Fibroblast of skin of abdomen (primary cell): Measurements from ENCODE around the gene DAB2. TPM values are rescaled to one million over a fixed set of nuclear protein-coding genes. Genes with fewer than 3 reads are reported as not detected.
A peak's percentile ranks its signal among the peaks of the same experiment; 100 is the strongest.

Experiments used
- DNase-seq: peaks from one replicate; pipeline ENCODE4 v3.0.0-alpha.2; 2013
- polyA plus RNA-seq, 2 experiments: library from polyadenylated mRNA; unstranded; fragments of 120-200 nt; gene quantifications; one replicate each; pipeline ENCODE4 v1.2.1, GENCODE V29; 2013; ENCODE audit not compliant: insufficient read length in 2 of 2

DAB2 gene
- 268 TPM for polyA plus RNA-seq (2013, experiment 1 of 2; ENCODE audit: insufficient read length)
- 256 TPM for polyA plus RNA-seq (2013, experiment 2 of 2; ENCODE audit: insufficient read length)

DNA sequence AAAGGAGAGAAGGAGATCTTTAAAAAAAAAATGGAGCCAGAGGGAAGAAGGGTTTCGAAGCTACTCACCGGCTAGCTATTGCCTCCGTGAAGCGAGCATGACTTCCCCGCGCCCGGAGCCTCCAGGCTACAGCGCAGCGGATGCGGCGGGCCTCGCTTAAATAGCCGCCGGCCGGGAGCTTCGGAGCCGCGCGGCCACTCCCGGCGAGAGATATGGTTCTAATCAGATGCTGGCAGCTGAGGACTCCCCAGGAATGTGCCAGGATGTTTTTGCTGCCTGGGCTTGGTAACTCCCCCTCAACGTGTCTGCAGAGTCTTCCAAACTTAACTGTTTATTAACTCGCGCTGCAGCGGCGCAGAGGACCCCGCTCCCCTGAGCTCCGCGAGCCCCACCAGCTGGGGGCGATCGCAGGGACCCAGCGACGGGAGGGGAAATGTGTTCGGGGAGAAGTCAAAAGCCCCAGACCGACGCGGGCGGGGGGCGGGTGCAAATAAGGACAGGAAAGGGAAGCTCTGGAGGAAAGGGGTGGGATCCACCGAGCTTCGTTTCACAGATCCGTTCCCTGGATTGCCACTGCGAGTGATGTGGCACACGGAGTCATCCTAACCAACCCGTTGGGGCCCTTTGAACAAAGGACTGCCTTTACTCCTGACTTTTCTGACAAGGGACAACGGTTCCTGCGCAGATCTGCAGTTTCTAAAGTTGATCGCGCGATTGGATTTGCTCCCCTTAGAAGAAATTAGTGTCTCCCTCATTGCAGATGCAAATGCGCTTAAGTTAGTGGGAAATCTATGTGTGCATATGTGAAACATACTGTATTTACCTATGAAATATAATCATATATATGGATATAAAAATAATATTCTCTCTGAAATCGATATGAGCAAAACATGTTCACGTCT is at the start of gene DAB2:
DAB2 (minus strand) TSS at position 245 of the 902 bp plus-strand sequence. CDS start 30,660 bp downstream, outside the sequence.
- peak; percentile 98 for DNase-seq

DNA sequence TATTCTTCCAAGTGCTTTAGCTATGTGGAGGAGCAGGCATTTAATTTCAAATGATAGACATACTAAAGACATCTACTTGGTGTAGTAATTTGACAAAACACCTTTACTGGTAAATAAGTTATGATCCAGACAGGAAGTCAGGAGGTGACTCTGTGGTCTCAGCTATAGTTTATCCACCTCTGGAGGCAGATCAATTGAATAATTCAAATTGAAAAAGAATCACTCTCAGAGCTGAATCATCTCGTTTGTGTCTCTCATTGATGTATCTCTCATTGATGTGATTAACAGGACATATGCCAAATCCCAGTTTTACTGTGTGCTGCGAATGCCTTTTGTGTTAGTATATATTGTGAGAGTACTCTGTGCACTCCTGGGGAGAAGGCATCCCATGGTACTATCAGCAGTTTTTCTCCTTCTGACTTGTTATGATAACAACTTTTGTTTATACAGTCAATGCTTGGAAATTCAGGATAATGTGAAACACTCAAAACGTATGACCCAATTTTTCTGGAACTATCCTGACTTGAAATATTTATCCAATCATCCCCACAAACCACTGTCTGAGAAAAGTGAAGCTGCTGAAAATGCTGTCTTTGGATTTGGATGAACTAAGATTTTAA is 48.5 kb upstream of the DAB2 start:
- peak; percentile 84 for DNase-seq

DNA sequence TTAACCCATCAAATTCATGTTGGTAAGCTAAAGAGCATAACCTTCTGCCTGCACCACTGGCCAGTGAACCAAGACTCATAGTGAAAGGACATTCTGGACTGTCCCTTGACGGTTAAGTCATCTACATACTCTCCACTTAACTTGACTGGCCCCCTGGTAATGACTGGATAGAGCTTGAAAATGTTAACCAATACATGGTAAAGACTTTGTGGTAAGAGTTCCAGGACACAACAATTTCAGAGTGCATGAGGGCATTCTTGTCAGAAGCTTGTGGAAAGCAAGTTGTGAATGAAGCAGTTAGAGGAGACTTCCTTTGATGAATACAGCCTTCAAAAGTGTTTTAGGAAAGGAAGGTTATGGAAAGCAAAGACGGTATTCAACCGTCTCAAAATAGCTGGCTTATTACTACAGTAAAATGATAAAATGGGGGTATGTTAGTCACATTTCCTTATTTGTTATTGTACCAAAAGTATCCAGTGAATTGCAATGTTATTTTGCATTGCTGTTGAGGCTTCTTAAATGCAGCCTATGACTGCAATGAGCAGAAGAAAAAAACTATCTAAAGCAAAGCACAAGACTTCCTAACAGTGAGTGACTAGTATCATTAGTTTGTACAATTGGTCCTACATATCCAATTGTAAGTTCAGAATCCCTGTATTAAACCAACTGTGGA is 47.2 kb upstream of the DAB2 start:
- DNase-seq: no peak

DNA sequence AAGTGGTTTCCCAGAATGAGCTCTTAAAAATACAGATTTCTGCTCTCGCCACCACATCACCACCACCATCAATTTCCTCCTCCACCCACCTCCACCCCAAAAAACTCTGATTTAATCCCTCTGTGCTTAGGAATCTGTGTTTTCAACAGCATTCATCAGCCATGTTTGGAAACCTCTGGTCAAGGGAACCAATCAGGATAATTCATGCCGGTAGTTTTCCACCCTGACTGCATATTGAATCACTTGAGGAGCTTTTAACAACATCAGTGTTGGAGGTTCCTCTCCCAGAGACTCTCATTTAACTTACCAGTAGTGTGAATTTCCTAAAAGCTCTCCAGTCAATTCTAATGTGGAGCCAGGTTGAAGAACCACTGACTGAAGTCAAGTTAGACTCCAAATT is 46.0 kb upstream of the DAB2 start:
- no peak for DNase-seq

DNA sequence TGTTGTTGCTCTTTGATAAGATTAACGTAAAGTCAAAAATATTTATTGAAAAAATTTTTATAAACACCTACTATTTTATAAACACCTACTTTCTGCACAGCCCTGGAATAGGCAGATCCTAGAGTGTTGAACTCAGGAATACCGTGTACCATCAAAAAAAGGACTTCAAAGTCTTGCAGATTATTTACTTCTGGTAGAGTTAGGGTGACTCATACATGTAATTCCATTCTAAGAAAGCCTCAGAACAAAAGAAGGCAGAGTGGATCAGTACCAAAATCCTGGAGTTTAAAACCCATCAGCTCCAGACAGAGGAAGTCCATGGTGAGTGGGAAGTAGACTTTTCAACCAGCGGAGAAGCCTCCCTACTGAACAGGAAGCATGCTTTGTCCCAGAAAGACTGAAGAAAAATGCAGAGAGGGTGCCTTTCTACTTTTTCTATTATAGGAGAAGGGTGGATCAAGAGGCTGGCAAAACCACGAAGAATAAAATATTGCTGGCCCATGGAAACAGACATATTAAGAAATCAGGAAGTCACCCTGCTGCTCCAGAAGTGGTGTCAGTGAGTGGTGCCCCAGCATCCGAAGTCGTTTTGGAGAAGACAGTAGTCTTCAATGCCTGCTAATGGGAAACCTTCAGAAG is 45.1 kb upstream of the DAB2 start:
- DNase-seq: no peak

DNA sequence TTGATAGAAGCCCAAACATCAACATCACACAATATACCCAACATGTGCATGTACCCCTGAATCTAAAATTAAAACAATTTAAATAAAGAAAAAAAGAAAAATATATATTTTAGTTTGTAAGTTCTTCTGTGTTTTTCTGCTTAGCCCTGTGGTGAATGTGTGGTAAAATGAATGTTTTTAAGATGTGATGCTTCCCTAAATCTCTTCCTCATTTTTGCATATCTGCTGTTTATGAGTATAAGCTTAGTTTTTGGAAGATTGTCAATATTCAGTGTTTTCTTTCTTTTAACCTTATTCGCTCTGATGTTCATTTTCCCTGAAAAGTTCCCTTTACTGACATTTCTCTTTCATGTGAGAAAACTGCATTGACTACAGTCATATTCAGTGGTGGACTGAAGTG is 44.4 kb upstream of the DAB2 start:
- DNase-seq: no peak

DNA sequence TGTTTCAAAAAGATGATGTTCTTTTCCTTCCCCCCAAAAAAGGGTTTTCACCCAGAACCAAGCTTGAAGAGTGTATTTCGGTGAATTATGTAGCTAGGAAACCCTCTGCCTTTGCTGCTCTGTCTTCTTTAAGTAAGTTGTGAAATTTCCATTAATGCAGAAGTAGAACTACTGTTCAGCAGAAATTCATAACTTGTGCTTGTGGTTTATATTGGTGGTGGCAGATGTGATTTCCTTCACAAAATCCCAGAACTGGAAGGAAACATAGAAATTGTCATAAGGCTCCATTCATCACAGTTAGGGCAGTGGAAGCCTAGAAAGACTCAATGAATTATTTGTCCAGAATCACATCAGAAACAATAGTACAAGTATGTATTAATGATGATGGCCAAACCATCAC is 42.1 kb upstream of the DAB2 start:
- DNase-seq: no peak

DNA sequence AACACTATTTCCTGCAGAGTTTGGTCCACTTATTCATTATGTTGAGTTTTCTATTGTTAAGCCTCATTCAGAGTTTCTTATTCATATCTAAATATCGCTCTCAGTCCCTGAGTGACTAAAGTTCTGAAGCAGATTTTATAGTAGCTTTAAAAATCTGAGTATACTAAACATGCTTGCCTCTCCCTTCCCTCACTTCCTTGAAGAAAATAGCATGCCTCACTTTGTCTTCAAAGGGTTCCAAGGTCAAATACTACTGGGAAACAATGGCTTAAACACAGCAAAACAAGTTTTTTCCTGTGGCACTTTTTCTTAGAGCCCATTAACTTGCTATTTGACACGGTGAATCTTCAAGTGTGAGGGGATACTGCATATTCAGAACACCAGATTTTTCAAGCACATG is 41.1 kb upstream of the DAB2 start:
- DNase-seq: no peak

DNA sequence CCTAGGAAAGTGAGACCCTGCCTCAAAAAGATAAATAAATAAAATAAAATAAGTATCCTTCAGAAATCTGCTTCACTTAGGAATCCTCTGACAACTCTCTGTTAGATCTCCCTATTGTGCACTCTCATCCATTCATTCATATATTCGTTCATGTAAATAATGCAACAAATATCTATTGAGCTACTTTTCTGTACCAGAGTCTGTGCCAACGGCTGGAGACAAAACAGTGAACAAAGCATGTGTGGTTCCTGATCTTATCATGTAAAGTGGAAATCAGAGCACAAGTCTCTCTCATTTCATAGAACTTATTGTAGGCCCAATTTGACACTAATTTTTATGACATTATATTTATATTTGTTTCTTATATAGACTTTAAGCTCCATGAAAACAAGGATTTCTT is 40.3 kb upstream of the DAB2 start:
- no peak for DNase-seq

DNA sequence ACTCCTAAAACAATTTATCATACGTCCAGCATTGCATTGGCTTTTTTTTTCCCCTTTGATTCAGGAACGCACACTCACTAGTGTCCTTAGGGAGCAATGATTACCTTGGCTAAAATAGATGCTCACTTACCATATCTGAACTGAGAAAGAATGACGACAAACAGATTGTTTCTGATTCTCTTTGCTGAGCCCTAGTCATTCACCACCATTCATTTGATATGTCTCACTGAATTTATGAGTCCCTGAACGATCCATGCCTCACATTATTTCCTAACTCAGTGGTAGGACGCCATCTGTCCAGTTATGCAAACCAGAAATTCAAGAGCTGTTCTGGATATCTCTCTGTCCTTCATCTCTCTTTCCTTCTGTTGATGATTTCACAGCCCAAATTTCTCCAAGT is 39.3 kb upstream of the DAB2 start:
- peak; percentile 76 for DNase-seq

DNA sequence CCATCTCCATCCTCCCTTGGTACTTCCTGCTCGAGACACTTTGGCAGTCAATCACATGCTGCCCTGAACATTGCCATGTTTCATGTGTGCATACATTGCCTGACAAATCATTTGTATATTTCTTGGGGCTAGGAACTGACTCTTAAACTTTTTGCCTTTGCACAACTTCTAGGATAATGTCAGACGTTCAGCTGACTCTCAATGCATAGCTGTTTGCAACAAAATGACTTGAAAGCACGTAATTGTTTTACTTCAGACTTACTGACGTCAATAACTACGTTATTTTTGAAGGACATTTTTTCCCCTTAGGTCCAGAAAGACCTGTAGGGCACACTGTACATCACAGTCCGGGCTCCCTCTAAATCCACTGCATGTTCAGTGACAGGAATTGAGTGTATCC is 37.4 kb upstream of the DAB2 start:
- no peak for DNase-seq

DNA sequence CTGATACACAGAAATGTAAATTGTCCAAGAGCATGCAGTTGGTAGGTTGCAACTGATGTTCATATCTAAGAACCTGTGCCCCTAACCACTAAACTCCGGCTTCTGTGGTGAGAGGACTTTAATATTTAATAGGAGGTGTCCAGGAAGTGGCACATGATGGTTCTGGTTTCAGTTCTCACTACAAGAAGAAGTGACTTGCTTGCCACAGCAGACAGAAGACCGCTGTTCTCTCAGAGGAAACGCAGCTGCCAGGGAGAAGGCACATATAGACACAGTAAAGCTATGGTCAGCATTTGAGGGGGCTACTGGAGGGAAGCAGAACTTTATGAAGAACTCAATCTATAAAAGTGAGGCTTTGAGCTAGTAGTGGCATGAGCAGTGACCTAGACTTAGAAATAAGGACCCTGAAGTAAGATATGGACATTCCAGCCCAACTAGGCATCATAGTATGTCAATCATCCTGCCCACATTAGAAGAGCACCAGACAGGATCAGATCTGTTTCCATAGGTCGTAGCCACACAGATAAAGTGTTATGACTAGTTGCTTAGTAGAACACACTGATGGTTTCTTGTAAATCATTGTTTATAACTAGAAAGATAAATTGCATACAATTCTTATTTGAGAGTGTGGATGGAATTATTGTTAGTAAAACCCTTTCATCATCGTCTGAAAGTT is 36.4 kb upstream of the DAB2 start:
- DNase-seq: no peak

DNA sequence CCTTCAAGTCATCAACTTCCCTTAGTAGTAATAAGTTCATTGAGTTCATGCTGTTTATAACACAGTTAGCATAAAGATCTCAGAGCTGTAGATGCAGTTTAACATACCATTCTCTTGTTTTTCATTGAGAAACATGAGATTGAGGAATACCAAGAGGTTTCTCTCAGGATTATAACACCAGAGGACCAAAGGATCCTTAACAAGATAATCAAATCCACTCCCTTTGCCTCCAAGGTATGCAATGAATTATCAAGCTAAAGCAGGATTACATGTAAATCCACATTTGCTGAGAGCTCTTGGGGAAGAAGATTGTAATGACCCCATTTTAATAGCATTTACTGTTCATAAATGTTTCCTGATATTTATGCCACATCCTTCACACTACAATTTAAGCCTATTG is 35.1 kb upstream of the DAB2 start:
- no peak for DNase-seq

DNA sequence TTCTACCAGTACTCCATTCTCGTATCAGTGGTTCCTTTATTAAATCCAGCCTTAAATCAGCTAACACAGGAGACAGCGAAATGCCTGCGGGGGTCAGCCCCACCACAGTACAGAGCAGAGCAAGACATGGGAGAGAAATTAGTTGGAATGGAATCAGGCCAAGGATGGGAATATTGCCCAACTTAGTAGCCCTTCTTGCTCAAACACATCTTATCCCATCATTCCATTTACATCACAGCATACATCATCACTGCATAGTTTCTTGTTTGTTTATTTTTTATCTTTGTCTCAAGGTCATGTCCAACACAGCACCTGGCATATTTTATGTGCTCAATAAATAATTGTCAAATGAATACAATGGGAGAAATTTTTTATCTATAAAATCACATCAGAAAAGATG is 34.3 kb upstream of the DAB2 start:
- peak; percentile 85 for DNase-seq

DNA sequence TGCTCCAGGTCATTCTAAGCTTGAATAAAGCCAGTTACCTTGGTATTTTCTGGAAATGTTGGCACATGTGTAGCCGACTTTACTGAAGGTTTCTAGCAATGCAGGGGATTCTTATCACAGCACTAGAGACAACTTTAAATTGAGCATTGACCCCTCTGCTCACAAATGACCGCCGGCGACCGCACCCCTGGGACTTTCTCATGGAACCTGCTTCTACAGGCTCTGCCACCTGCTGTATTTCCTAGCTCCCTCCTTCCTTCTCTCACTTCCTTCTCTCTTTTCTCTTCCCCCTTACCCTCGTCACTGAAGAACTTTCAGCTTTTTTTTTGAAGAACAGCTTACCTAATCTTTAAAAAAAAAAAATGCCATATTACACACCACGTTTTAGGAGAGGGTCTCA is 30.9 kb upstream of the DAB2 start:
- no peak for DNase-seq

DNA sequence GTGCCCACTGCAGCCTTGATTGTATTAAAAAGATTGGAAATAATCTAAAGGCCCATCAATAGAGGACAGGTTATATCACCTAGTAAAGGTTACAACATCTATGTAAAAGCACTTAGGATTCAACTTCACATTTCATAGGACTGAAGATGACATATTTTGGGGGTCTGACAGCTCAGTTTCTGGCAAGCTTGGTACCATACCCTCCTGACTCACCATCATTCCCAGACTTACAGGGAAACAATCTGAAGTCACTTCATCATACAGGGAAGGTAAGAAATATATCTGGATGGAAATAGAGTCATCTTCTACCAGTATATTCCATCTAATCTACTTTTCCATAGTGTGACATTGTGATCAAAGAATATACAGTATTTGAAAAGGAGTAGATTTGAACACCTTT is 28.8 kb upstream of the DAB2 start:
- DNase-seq: no peak

DNA sequence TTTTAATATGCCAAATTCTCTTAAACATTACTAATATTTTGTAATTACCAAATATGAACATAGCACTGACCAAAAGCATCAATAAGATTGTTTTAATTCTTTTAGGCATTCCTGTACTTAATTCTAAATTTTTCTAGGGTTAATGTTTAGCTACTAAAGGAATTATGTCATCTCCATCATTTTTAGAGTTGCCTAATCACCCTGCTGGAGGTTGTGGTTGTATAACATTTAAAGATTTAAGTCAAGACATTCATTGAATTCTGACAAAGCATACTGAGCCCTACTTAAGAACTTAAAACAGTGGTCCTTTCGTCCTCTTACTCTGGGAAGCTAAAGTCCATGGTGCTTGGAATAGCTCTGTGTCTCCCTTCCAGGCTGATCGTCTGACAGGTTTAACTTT is 28.1 kb upstream of the DAB2 start:
- peak; percentile 87 for DNase-seq

DNA sequence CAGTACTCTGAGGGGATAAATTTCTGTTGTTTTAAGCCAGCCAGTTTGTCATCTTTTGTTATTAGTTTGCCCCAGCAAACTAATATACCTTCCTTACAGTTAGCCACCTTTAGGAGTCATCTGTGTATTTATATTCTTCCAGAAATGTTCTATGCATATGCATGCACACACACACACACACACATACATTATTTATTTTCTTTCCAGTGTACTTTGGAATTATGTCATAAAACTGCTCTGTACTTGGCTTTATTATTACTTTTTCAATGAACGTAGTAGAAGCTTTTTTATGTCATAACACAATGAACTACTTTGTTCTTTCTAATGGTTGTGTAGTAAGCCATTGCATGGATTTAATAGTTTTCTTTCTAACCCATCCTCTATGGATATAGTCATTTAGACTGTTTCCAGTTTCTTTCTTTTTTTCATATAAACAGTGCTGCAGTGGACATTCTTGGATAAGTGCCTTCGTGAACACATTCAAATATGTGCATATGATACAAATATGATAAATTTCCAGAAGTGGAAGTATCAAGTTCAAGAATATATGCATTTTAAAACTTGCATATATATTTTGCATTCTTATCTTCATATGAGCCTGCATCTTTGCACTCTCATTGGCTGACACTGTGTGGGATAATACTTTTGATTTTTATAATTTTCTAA is 26.6 kb upstream of the DAB2 start:
- no peak for DNase-seq

DNA sequence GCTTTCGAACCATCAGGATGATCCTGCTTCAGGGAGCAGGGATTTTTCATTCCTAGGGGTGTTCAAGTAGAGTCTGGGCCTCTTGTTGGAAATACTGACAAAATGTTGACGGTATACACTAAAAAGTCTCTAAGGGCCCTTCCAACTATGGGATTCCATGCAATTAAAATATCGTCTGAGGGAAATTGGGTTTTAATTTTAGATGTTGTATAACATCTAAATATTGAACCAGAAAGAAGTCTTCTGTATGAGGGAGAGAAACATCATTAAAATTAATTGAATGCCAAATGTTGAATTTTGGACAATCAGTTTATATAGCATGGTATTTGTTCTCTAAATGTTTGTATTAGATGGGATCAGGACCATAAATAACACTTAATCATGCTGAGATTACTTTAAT is 25.7 kb upstream of the DAB2 start:
- DNase-seq: no peak

DNA sequence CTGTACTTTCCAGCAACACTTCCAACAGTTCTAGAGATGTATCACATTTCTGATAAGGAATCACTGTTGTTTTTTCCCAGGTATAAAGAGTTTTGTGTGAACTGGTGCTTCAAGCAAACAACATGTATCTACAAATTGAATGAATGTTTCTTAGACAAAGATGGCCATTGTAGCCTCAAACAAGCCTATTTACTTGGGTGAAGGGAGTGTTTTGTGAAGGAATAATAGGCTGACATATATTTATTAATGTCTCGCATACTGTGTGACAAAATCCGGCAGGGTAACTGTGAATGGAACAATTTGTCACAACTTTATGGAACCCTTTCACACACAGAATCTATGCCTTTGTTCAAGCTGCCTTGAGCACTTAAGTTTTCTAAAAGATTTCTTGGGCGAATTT is 24.8 kb upstream of the DAB2 start:
- no peak for DNase-seq

DNA sequence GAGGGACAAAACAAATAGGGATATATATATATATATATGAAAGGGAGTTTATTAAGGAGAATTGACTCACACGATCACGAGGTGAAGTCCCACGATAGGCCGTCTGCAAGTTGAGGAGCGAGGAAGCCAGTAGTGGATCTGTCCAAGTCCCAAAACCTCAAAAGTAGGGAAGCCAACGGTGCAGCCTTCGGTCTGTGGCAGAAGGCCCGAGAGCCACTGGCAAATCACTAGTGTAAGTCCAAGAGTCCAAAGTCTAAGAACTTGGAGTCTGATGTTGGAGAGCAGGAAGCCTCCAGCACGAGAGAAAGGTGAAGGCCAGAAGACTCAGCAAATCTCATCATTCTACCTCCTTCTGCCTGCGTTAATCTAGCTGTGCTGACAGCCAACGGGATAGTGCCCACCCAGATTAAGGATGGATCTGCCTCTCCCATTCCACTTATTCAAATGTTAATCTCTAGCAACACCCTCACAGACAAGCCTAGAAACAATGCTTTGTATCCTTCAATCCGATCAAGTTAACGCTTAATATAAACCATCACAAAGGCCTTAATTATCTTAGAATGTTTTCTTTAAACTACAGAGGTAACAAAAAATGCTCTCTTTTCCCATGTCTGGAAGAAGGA is 23.8 kb upstream of the DAB2 start:
- no peak for DNase-seq
